HG03175 (cell line): ENCODE results near the gene PHF1.
A peak's percentile ranks its signal among the peaks of the same experiment; 100 is the strongest.

Experiments
- ATAC-seq: cut with Tn5 transposase; IDR thresholded peaks from one replicate; pipeline ENCODE4 v1.9.1; 2021; ENCODE audit warnings: mild to moderate bottlenecking, moderate library complexity; ENCODE audit not compliant: unreplicated experiment

PHF1 gene

GRCh38 chr6:33430991-33431879, 20.4 kb downstream of the PHF1 start:
- ATAC-seq, result peak; percentile 54

- ATAC-seq, result no peak
Observed at GRCh38 chr6:33431880-33432541, 21.2 kb downstream of the PHF1 start.

- ATAC-seq, result no peak
Observed at GRCh38 chr6:33432546-33432945, 21.7 kb downstream of the PHF1 start.

GRCh38 chr6:33433001-33433543, 22.3 kb downstream of the PHF1 start:
- ATAC-seq, result no peak

- no peak for ATAC-seq
Observed at GRCh38 chr6:33433544-33434191, 22.9 kb downstream of the PHF1 start.

- ATAC-seq, result no peak
Observed at GRCh38 chr6:33434961-33435360, 24.1 kb downstream of the PHF1 start.

- ATAC-seq, result no peak
Observed at GRCh38 chr6:33437666-33438065, 26.9 kb downstream of the PHF1 start.

- no peak for ATAC-seq
Observed at GRCh38 chr6:33438978-33439594, 28.3 kb downstream of the PHF1 start.

- ATAC-seq, result no peak
Observed at GRCh38 chr6:33439956-33440648, 29.3 kb downstream of the PHF1 start.

GRCh38 chr6:33440649-33441309, 30.0 kb downstream of the PHF1 start:
- no peak for ATAC-seq

GRCh38 chr6:33441457-33441856, 30.6 kb downstream of the PHF1 start:
- no peak for ATAC-seq

GRCh38 chr6:33442283-33442682, 31.5 kb downstream of the PHF1 start:
- ATAC-seq, result no peak

GRCh38 chr6:33443025-33443424, 32.2 kb downstream of the PHF1 start:
- no peak for ATAC-seq

- ATAC-seq, result no peak
Observed at GRCh38 chr6:33443619-33444504, 33.0 kb downstream of the PHF1 start.

- no peak for ATAC-seq
Observed at GRCh38 chr6:33445119-33445603, 34.3 kb downstream of the PHF1 start.

GRCh38 chr6:33446356-33446755, 35.5 kb downstream of the PHF1 start:
- ATAC-seq, result no peak

GRCh38 chr6:33450434-33450833, 39.6 kb downstream of the PHF1 start:
- no peak for ATAC-seq

- no peak for ATAC-seq
Observed at GRCh38 chr6:33451606-33452005, 40.8 kb downstream of the PHF1 start.

- ATAC-seq, result no peak
Observed at GRCh38 chr6:33452496-33452895, 41.7 kb downstream of the PHF1 start.
